GM11168 (cell line): ENCODE results near the gene MYBPC1.
"Not testable (repeated sequence)": the region's sequence is repeated elsewhere in the genome, so short reads cannot be mapped to it uniquely, and the experiment has no call there.

ENCODE experiments used
- in situ Hi-C: fragments of 300-500 bp; cut with MboI; formaldehyde crosslinking; loops from one replicate; pipeline ENCODE4 v1.12.0; 2022; ENCODE audit warnings: low sequenced_read_pairs; ENCODE audit not compliant: unreplicated experiment

The MYBPC1 gene, protein sequence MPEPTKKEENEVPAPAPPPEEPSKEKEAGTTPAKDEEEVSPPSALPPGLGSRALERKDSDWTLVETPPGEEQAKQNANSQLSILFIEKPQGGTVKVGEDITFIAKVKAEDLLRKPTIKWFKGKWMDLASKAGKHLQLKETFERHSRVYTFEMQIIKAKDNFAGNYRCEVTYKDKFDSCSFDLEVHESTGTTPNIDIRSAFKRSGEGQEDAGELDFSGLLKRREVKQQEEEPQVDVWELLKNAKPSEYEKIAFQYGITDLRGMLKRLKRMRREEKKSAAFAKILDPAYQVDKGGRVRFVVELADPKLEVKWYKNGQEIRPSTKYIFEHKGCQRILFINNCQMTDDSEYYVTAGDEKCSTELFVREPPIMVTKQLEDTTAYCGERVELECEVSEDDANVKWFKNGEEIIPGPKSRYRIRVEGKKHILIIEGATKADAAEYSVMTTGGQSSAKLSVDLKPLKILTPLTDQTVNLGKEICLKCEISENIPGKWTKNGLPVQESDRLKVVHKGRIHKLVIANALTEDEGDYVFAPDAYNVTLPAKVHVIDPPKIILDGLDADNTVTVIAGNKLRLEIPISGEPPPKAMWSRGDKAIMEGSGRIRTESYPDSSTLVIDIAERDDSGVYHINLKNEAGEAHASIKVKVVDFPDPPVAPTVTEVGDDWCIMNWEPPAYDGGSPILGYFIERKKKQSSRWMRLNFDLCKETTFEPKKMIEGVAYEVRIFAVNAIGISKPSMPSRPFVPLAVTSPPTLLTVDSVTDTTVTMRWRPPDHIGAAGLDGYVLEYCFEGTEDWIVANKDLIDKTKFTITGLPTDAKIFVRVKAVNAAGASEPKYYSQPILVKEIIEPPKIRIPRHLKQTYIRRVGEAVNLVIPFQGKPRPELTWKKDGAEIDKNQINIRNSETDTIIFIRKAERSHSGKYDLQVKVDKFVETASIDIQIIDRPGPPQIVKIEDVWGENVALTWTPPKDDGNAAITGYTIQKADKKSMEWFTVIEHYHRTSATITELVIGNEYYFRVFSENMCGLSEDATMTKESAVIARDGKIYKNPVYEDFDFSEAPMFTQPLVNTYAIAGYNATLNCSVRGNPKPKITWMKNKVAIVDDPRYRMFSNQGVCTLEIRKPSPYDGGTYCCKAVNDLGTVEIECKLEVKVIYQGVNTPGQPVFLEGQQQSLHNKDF

DNA sequence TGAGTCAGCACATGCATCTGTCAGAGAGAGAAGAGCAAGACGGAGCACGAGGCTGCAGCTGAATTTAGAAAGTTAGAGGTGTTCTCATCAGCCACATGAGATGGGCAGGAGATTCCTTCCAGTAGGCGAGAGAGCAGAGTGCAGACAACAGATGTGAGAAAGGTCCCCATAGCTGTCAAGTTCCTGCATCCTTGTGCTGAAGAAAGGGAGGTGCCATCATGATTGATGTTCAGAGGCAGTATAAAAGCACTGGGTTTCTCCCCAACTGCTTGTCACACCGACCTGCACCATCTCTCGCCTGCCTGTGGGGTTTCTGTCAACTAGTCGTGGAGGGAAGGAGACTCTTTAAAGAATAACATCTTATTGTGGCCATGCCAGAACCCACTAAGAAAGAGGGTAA, at the start of gene MYBPC1:
Gene MYBPC1 (plus strand): TSS at position 272 of the 400 bp plus-strand sequence. CDS start 100 bp downstream, at position 372.
- in situ Hi-C loops = no loop called here

DNA sequence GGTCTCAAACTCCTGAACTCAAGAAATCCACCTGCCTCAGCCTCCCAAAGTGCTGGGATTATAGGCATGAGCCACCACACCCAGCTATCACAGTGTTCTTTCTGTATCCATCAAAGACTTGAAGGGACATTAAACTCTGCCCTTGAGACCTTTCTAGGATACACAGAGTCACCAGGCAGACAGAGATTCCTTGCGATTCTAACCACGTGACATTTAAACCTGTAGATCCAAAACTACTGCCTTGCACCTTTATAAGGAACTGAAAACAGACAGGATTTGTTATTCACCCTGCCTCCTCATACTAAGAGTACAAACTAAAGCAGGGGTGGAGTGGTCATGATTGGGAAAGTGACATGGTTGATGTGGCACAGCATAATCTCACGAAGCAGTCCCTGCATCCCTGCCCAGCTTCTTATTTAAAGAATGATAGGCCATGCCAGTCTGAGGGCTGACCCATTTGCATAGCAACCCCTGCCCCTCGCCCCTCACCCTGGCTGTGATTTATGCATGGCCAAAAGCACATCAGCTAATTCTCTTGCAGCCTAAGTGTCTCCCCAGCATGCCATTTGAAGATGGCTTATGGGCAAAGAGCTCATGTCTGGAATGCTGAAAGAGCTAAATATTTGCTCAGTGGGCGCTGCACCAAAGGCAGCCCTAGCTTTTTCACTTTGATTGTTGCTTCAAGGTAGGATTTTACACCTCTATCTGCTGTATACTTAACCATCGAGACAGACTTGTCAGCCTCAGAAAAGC, 43.2 kb upstream of the MYBPC1 start:
- in situ Hi-C loops = no loop called here

DNA sequence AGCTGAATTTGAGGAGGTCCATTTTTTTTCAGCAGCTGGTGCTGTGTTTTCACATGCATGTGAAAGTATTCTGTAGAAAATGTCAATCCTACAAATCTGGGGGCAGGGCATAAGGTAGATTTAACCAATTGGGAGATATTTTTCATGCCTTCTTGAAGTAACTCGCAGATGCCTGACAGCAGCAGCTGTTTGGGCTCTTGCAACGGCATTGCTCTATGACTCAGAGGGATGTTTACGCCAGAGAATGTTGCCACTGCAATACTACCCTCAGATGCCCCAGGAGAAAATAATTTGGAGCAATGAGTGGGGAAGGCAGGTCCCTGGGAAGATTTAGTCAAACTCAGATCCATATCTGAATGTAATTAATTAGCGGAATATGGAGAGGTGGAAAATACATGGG, 42.5 kb upstream of the MYBPC1 start:
- in situ Hi-C loops = no loop called here

DNA sequence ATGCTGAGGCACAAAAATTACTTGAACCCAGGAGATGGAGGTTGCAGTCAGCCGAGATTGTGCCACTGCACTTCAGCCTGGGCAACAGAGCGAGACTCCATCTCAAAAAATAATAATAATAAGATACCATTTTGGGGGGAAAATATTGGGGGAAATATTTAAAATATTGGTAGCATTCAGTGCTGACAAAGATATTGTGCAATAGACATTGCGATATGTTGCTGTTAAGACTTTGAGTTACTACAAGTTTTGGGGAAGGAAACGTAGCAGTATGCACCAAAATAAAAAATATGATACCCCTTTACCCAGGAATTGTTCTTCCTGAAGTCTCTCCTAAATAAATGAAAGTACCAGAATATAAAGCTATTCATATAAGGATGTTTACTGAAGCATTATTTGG, 37.7 kb upstream of the MYBPC1 start:
- in situ Hi-C loops = no loop called here

DNA sequence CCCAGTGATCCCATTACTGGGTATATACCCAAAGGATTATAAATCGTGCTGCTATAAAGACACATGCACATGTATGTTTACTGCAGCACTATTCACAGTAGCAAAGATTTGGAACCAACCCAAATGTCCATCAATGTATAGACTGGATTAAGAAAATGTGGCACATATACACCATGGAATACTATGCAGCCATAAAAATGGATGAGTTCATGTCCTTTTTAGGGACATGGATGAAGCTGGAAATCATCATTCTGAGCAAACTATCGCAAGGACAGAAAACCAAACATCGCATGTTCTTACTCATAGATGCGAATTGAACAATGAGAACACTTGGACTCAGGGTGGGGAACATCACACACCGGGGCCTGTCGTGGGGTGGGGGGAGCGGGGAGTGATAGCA, 36.0 kb upstream of the MYBPC1 start:
- in situ Hi-C loops = not testable (repeated sequence)

DNA sequence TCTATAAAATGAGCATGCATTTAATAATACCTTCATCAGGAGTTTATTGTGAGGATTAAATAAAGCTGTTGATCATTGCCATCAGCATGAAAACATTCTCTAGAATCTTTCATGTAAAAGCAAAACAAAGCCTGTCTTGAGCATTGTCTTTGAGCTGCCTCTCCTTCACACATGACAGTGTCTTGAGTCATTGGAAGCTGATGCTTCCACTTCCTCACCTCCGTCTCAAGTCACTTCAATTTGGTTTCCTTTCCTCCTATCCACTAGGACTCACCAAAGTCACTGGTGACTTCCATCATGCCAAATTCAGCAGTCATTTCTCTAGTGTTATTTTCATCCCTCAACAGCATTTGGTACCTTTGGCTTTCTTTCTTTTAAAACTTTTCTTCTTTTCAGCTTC, 31.6 kb upstream of the MYBPC1 start:
- in situ Hi-C loops = no loop called here

DNA sequence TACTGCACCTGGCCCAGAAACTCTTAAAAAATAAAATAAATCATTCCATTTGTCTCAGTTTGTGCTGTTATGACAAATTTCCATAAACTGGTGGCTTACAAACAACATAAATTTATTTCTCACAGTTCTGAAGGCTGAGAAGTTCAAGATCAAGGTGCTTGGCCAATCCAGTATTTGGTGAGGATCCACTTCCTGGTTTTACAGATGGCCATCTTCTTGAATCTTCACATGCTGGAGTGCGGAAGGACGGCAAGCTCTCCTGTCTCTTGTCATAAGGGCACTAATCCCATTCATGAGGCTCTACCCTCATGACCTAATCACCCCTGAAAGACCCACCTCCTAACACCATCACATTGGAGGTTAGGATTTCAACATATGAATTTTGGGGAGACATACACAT, 29.9 kb upstream of the MYBPC1 start:
- in situ Hi-C loops = no loop called here

DNA sequence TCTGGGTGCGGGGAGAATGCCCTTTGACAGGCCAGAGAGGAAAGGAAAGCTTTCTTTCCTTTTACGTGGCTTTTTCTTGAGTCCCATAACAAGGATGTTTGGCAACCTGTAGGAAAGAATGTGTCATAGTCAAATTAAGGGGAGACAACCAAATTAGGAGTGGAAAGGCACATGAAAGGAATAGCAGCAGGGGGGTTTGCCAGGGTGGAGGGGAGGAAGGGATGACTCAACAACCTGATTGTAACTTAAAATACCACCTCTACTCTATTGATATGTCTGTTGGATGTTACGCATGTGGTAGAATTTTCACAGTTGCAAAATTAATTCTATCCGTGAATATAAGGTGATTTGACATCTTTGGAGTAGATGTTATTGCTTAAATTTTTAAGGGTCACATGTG, 28.5 kb upstream of the MYBPC1 start:
- in situ Hi-C loops = no loop called here

DNA sequence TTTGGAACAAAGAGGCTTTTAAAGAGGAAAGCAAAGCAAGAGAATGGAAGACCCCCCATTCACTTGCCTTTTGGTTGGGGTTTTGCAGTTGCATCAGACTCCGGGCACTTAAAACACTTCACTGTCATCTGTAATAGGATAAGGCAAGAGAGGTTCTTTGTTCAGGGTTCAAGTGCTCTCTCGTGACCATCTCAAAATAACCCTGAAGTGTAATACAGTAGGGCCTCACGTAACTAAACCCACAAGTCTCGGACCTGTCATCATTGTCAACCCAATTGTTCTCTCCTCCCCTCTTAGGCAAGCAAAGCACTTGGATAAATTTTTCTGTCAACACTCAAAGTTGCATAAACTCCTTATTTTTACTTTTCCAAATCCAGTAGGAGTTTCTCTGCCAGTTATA, 26.9 kb upstream of the MYBPC1 start:
- in situ Hi-C loops = no loop called here

DNA sequence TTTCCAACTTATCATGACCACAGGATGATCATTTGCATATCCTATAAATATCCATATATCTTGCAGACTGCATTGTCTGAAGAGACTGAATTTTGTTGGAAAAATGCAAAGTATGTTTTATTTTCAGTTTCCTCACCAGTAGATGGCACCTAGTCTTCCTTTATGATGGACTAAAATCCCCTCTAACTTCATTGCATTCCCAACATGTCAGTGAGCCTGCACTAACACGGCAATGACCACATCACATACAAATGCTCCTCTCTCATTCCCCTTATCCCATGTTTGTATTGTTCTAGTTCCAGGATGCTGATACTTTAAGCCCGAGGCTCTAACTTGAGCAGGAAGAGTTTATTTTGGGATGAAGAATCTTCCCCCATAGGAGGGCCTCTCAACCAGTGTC, 24.7 kb upstream of the MYBPC1 start:
- in situ Hi-C loops = no loop called here

DNA sequence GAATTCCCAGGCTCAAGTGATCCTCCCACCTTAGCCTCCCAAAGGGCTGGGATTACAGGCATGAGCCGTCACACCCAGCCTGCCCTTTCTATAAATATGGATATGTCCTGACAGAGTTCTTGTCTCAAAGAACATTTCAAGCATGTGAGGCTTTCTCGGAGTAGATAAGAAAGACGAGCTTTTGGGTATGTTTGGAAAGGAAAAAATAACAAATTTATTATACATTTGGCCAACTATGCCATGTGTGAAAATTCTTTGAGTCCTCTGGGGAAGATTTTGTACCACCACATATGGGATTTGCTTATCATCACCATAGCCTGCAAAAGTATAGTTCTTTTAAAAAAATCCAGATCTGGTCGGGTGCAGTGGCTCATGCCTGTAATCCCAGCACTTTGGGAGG, 23.7 kb upstream of the MYBPC1 start:
- in situ Hi-C loops = no loop called here

DNA sequence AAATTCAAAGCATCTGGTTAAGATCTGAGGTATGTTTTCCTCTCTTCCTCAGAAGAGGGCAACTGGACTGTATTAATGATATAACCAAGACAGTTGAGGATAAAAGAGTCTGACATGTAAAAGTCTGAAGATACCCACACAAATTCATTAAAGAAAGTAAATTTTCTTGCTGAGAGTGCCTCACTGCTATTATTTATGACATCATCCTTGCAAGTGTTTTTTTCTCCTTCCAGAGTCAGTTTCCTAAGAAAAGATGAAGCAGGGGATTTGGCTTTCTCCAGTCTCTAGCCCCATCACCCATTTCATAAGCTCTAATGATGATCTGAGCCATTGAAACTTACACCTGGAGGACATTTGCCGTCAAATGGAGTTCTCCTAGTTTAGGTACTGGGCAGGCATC, 21.0 kb upstream of the MYBPC1 start:
- in situ Hi-C loops = no loop called here

DNA sequence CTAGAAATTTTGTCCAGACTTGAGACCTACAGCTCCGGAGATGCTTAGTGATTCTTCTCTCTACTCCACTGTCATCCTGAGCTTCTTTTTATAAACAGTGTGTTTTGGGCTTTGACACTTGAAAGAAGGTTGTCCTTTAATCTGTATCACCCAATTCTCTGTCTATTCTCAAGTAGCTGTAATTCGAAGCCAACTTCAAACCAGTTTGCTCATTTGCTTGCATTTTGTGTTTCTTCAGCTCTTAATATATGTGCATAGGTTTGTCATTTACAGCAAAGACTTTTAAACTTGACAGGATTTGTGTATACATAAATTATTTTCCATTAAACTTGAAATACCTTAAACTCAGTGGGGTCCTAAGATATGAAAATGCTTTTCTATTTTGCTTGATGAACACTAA, 16.4 kb upstream of the MYBPC1 start:
- in situ Hi-C loops = no loop called here

DNA sequence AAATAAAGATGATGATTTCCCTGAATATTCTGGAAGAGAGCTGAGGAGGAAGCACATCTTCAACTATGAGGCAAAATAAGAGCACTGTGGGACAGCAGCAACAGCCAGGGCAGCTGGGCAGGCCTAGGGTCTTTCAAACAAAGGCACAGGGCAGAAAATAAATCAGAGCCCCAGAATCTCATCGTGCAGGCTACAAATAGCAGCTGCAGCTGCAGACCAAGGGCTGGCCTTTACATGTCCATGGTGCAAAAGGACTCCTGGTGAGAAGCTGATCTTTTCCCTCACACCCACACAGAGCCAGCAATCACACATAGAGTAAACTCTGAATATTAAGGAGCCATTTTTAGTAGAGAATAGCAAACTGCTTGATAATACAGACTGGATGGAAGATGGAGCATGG, 13.6 kb upstream of the MYBPC1 start:
- in situ Hi-C loops = no loop called here

DNA sequence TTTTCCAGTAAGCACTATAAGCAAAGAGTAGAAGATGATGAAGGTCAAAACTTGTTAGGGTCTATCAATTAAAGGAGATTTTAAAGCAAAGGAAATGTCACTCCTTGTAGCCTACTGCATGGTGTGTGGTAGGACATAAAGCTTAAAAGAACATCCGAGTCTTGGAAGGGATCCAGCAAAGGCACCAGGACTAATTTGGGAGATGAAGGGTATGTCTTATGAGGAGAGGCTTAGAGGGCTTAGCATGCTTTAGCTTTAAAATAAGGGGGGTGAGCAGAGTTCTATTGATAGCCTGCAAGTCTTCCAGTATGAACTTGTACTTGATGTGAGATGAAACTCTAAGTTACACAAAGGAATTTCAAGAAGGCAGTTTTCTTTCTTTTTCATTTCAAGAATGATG, 11.8 kb upstream of the MYBPC1 start:
- in situ Hi-C loops = no loop called here

DNA sequence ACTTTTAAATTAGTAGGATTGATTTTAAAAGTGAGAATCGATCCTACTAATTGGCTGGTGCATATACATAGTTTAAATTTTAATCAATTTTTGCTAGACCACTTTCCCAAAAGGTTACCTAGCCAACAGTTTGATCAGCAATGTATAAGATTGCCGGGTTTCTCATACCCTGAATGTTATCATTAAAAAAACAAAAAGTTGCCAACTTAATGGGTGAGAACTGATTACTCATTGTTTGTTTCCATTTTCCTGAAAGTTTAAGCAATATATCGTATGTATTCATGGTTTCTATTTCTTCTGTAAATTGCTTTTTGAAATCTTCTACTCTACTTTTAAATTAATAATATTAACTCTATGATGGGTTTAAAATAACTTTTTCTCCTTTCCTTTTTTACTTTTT, 4.4 kb upstream of the MYBPC1 start:
- in situ Hi-C loops = no loop called here

DNA sequence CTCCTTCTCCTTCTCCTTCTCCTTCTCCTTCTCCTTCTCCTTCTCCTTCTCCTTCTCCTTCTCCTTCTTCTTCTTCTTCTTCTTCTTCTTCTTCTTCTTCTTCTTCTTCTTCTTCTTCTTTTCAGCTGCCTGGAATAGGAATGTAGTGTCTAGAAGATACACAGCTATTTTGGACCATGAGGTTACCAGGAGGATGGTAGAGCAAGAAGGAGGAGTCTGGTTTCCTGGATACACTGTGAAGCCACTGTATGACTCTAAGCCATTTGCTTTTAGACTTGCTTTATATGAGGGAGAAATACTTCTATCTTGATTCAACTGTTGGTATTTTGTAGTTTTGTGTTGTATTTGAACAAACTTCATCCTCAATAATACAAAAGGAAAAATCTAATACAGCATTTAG, 3.0 kb upstream of the MYBPC1 start:
- in situ Hi-C loops = no loop called here

DNA sequence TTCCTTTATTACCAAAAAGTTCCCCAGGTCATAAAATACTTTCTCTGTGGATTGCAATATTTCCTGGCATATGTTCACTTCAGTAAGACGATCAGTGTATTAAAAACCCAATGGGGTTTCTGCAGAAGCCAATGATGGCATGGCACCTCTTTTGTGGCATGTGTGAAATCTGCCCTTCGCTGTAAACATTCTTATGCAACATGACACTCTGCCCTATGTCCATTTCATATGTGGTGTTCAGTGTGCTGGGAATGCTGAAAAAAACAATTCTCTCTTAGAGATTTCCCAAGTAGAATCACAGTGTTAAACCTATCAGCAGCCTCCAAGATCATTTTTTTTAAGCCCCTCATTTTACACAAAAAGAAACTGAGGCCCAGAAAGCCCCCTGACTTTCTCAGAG, 2.3 kb upstream of the MYBPC1 start:
- in situ Hi-C loops = no loop called here

DNA sequence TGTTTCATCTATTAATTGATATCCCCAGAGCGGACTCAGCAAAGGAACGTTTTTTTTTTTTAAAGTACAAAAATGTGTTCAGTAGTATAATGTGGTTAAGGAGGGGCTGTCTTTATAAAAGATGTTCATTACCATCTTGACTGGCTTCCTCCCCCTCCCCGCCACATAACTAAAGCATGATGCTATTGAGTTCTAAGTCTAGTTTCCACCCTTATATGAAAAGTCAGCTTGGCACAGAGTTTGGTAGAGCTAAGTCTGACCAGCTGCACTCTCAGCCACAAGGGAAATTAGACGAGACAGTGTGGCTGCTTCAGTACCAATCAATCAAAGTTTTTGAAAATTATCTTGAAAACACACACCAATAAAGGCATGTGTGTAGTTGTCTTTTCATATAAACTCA, 1.9 kb upstream of the MYBPC1 start:
- in situ Hi-C loops = no loop called here

DNA sequence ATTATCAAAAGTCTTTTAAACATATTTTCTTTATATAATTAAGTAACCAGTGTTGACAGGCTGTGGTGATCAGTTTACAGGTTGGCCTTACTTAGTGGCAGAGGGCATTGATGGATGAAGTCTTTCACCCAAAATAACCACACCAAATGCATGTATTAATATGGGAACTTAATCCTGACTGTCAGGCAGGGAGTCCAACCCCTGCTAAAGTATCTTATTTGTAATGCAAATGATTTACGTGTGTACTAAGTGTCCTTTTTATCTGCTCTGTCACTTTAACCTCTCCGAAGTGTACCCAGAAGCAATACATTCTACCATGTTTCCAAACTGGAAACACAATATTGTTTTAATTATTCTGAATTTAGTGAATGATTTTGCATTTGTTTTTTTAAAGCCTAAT, 1.4 kb downstream of the MYBPC1 start:
- in situ Hi-C loops = no loop called here
